ENCODE measurements around the gene FLNB.

FLNB gene

DNA sequence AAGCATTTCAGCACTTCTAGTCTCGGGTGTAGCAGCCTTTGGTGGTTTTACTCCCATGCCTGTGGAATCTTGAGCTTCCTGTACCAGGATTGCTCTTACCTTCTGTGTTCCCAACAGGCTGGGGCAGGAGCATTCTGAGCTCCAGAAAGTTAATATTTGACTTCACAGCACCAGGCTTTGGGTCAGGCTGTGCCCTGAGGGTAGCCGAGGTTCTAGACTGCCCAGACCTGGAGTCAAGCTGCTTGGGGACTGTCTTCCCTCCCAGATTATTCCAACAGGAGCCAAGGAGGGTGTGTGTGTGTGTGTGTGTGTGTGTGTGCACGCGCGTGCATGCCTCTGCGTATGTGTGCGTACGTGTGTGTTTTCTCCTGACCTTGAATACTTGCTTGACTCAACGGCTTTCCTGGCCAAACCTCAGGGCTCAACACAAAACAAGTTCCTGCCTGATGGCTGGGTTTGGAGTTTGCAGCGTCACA is 94.8 kb downstream of the FLNB start:
- DNase-seq (ENCODE audit: low read depth in 2 of 3, low spot score in 1 of 3) = no peak

- DNase-seq (ENCODE audit: low read depth in 2 of 3, low spot score in 1 of 3) = no peak
Measured at GRCh38 chr3:58104151-58104550, 95.9 kb downstream of the FLNB start.

- no peak for DNase-seq (ENCODE audit: low read depth in 2 of 3, low spot score in 1 of 3)
Measured at GRCh38 chr3:58104712-58105111, 96.5 kb downstream of the FLNB start.

DNA sequence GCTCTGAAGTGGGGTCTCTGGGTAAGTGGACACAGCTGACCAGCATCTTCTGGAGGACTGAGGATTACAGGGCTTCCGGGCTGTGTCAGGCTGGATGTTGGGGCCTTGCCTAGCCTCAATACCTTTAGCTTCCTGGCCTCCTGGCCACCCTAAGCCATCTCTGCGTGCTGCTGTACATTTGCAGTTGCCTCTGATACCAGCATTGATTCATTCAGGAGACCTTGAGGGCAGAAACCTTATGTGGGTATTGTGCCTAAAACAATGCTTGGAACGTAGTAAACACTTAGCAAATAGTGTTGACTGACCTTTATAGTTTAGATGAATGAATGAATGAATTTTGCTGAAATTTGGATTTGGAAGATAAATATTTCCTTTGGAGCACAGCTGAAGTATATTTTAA is 97.0 kb downstream of the FLNB start:
- DNase-seq (ENCODE audit: low read depth in 2 of 3, low spot score in 1 of 3) = no peak

GRCh38 chr3:58106061-58106460 is 97.8 kb downstream of the FLNB start:
- DNase-seq (ENCODE audit: low read depth in 2 of 3, low spot score in 1 of 3) = no peak

DNA sequence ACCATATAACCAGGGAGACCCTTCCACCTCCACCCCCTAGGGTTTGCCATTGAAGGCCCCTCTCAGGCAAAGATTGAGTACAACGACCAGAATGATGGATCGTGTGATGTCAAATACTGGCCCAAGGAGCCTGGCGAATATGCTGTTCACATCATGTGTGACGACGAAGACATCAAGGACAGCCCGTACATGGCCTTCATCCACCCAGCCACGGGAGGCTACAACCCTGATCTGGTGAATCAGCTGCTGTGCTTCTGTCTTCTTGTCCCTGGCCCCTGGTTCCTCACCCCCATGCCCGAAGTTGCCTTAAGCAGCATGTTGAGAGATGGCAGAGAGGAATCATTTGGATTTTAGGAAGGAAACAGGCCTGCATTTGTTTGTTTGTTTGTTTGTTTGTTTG is 98.4 kb downstream of the FLNB start:
- DNase-seq (ENCODE audit: low read depth in 2 of 3, low spot score in 1 of 3) = no peak

DNA sequence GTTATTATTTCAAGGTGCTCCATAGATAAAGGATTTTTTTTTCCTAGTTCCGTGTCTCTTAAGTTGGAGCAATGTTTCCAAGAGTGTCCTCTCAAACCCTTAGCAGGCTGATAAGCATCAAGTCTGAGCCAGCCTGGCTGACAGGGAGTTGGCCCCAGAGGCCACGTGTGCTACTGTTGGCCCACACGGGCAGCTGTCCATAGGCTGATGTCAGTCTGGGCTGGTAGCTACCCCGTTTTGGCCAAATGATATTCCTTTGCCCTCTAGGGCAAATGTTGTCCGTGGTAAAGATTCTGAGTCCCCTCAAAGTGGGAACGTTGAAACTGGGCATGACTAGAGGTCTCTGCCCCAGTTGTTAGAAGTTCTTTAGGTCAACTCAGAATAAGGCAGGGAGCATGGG is 99.4 kb downstream of the FLNB start:
- no peak for DNase-seq (ENCODE audit: low read depth in 2 of 3, low spot score in 1 of 3)

- no peak for DNase-seq (ENCODE audit: low read depth in 2 of 3, low spot score in 1 of 3)
Measured at GRCh38 chr3:58109752-58110151, 101.5 kb downstream of the FLNB start.

- no peak for DNase-seq (ENCODE audit: low read depth in 2 of 3, low spot score in 1 of 3)
Measured at GRCh38 chr3:58111513-58112184, 103.4 kb downstream of the FLNB start.

- no peak for DNase-seq (ENCODE audit: low read depth in 2 of 3, low spot score in 1 of 3)
Measured at GRCh38 chr3:58112185-58112535, 103.9 kb downstream of the FLNB start.

DNA sequence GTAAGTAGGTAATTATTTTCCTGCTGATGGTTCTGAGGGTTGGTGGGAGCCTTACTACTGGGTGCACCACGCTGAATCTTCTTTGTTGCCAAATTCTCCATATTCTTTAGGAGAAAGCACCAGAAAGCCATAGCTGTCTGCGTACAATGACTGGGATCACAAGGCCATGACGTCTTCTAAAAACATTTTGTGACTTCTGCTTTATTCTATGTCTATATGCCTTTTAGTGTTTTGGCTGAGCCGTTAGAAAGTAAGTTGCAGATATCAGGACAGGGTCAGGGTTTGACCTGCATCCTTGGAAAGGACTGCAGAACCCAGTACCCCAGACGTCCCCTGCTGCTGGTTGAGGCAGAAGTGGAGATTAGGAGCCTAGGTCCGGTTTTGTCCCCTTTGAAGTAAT is 107.0 kb downstream of the FLNB start:
- DNase-seq (ENCODE audit: low read depth in 2 of 3, low spot score in 1 of 3) = no peak

DNA sequence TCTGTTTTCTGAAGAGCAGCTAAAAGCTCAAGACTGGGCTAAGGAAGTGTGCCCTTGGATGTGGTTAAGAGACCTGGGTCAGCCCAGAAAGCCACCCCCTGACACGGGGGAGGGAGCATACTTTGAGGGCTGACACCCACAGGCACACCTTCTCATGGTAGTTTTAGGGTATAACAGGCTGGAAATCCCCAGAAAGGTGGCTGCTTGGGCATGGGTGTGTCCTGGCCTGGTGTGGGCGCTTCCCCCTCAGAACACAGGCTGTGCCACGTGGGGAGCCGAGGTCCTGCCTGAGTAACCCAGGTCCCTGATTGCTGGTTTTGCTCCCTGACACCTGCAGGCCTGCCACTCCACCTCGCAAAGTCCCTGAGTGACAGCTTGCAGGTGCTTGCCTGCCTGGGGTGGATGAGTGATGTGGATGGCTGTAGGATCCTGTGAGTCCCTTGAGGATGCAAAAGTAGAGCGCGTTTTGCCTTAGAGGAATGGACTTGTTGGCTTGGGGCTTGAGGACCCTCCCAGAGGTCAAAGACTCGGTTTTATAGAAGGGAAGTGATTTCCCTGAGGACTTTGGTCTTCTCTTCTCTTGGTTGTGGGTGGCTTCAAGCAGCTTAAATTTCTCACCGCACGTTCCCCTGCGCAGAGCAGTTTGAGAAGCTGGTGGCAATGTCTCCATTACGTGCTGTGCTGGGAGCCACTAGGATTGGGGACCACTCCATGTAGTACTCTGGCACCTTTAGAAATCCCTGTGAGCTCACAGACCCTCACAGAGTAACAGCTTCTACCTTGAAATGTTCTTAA is 108.1 kb downstream of the FLNB start:
- peak in 1 of 3 donors; percentile 3 for DNase-seq (ENCODE audit: low read depth in 2 of 3, low spot score in 1 of 3)

- DNase-seq (ENCODE audit: low read depth in 2 of 3, low spot score in 1 of 3) = no peak
Measured at GRCh38 chr3:58116985-58117384, 108.8 kb downstream of the FLNB start.

- DNase-seq (ENCODE audit: low read depth in 2 of 3, low spot score in 1 of 3) = no peak
Measured at GRCh38 chr3:58117561-58118181, 109.4 kb downstream of the FLNB start.

GRCh38 chr3:58119186-58119585 is 111.0 kb downstream of the FLNB start:
- DNase-seq (ENCODE audit: low read depth in 2 of 3, low spot score in 1 of 3) = no peak

- DNase-seq (ENCODE audit: low read depth in 2 of 3, low spot score in 1 of 3) = no peak
Measured at GRCh38 chr3:58120075-58120812, 112.0 kb downstream of the FLNB start.

DNA sequence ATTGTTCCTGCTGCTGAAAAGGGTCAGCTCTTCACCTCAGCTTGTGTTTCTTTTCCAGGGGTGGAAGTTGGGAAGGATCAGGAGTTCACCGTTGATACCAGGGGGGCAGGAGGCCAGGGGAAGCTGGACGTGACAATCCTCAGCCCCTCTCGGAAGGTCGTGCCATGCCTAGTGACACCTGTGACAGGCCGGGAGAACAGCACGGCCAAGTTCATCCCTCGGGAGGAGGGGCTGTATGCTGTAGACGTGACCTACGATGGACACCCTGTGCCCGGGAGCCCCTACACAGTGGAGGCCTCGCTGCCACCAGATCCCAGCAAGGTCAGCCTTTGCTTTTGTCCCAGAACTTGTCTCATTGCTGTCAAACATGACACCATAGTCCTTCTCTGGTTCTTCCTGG is 113.0 kb downstream of the FLNB start:
- DNase-seq (ENCODE audit: low read depth in 2 of 3, low spot score in 1 of 3) = no peak

DNA sequence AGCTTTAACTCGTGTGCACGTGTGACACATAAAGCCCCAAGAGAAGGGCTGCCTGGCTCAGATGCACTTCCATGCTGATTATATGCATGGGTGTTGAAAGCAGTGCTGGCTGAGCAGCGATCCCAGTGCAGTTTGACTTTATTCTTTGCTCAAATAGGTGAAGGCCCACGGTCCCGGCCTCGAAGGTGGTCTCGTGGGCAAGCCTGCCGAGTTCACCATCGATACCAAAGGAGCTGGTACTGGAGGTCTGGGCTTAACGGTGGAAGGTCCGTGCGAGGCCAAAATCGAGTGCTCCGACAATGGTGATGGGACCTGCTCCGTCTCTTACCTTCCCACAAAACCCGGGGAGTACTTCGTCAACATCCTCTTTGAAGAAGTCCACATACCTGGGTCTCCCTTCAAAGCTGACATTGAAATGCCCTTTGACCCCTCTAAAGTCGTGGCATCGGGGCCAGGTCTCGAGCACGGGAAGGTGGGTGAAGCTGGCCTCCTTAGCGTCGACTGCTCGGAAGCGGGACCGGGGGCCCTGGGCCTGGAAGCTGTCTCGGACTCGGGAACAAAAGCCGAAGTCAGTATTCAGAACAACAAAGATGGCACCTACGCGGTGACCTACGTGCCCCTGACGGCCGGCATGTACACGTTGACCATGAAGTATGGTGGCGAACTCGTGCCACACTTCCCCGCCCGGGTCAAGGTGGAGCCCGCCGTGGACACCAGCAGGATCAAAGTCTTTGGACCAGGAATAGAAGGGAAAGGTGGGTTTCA is 114.9 kb downstream of the FLNB start:
- no peak for DNase-seq (ENCODE audit: low read depth in 2 of 3, low spot score in 1 of 3)

- no peak for DNase-seq (ENCODE audit: low read depth in 2 of 3, low spot score in 1 of 3)
Measured at GRCh38 chr3:58124387-58124786, 116.2 kb downstream of the FLNB start.

DNA sequence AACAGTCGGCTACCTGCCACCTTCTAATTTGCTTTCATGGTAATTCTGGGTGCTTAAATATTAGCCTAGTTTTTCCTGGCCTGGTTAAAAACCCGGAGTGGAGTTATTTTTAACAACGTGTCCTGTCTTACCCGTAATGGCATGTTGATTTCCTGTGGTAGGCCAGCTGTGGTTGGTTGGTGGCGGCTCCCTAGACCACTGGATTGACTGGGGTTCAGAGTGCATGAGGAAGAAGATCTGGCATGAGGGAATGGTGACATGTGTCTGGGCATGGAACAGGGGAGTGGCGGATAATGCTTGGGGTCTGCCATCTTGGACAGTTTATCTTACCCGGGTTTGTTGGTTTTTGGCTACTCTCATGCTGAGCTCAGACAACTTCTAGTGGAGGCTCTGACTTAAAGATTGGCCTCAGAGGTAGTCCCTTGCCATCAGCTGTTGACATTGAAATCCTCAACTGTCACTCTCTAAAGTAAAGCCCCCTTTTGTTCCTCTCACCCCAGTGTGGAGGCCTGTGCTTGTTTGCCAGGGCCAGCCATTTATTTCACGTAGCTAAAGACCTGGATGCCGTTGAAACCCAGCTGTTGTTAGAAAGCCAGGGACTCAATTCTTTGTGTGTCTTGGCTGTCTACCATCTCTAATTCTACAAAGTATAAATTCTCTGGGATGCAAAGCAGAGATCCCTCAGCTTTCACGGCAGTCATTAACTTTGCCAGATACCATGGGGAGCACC is 121.0 kb downstream of the FLNB start:
- DNase-seq (ENCODE audit: low read depth in 2 of 3, low spot score in 1 of 3) = no peak
